GM18951 (cell line): Measurements from ENCODE around the gene STAU1.

Experiments used
- POLR2A ChIP-seq: IDR thresholded peaks from 4 replicates; pipeline ENCODE4 v1.6.1; 2011; ENCODE audit warnings: mild to moderate bottlenecking; ENCODE audit not compliant: insufficient read length, insufficient read depth; ENCODE audit errors: extremely low read depth
- in situ Hi-C: fragments of 300-500 bp; cut with MboI; formaldehyde crosslinking; loops from one replicate; pipeline ENCODE4 v1.12.0; 2022; ENCODE audit warnings: low sequenced_read_pairs, mixed read lengths, inconsistent platforms; ENCODE audit not compliant: unreplicated experiment

STAU1 gene

DNA sequence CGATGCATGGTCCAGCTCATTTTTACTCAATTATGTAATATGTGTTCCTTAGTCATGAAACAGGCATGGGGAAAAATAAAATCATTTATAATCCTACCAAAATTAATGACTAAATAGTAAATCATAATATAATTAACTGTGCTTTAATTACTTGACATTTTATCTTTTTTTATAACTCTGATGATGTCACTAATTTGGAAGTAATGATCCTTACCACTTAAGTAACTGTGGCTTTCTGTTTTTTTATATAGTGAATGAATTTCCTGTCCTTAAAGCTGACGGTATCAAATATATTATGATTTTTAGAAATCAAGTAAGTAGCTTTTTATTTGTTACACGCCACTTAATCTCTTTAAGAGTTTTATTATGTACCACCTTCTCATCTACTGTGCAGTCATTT, 109.8 kb downstream of the STAU1 start:
- in situ Hi-C loops: no loop called here
- no peak for TF ChIP-seq POLR2A

DNA sequence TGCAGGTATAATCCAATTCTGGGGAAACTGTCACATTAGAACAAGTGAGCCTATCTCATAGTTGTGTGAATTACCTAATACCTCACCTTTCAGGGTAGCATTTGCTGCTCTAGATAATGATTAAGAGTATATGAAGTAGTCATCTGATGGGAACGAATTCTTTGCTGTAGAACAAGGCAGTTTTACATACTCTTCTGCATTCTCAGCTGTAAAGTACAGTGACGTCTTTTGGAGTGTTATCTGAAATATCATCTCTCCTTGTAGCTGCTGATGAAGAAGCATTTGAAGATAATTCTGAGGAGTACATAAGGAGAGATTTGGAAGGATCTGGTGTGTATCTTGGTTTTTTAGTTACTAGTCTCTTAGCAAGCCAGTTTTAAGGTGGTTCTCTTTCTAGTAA, 113.6 kb downstream of the STAU1 start:
- TF ChIP-seq POLR2A: no peak
- in situ Hi-C loops: no loop called here
